Activated naive CD4-positive, alpha-beta T cell treated with anti-CD3 and anti-CD28 coated beads, Interleukin-2, amount 50 U/mL, for 24 hours (primary cell): ENCODE data around the gene VWA3B.
"Not testable (repeated sequence)": the region's sequence is repeated elsewhere in the genome, so short reads cannot be mapped to it uniquely, and the experiment has no call there.

Source experiments
- H3K27ac Mint-ChIP-seq: one replicate; pipeline ENCODE4 v1.8.0; 2021; ENCODE audit warnings: mild to moderate bottlenecking, mixed read lengths
- H3K27me3 Mint-ChIP-seq: one replicate; pipeline ENCODE4 v1.8.0; 2021; ENCODE audit warnings: mixed read lengths
- H3K36me3 Mint-ChIP-seq: one replicate; pipeline ENCODE4 v1.8.0; 2021; ENCODE audit warnings: mixed read lengths
- H3K4me1 Mint-ChIP-seq: one replicate; pipeline ENCODE4 v1.8.0; 2021; ENCODE audit warnings: mixed read lengths
- H3K4me3 Mint-ChIP-seq: one replicate; pipeline ENCODE4 v1.8.0; 2021; ENCODE audit warnings: mild to moderate bottlenecking, mixed read lengths
- H3K9me3 Mint-ChIP-seq: one replicate; pipeline ENCODE4 v1.8.0; 2021; ENCODE audit warnings: mixed read lengths

The VWA3B gene

GRCh38 chr2:98110741-98111140, 23.8 kb downstream of the VWA3B start:
- Mint-ChIP-seq H3K4me3 (no peak overlapping the region), H3K4me1 (no peaks in the 10 kb centered on the region), H3K36me3 (peaks cover 7% of the 10 kb centered on the region), H3K27ac (no peak overlapping the region), H3K9me3 (peaks cover 39% of the 10 kb centered on the region), H3K27me3 (peaks cover 34% of the 10 kb centered on the region)

- Mint-ChIP-seq H3K9me3 (peaks cover 34% of the 10 kb centered on the region), H3K27me3 (peaks cover 32% of the 10 kb centered on the region), H3K27ac (no peak overlapping the region), H3K4me1 (no peaks in the 10 kb centered on the region), H3K4me3 (no peak overlapping the region), H3K36me3 (peaks cover 7% of the 10 kb centered on the region)
Measured at GRCh38 chr2:98114643-98115330, 27.8 kb downstream of the VWA3B start.

GRCh38 chr2:98118161-98118560, 31.2 kb downstream of the VWA3B start:
- Mint-ChIP-seq H3K27ac (no peak overlapping the region), H3K4me1 (no peaks in the 10 kb centered on the region), H3K9me3 (peaks cover 8% of the 10 kb centered on the region)

GRCh38 chr2:98118852-98119251, 31.9 kb downstream of the VWA3B start:
- Mint-ChIP-seq H3K4me1 (no peaks in the 10 kb centered on the region), H3K27ac (no peak overlapping the region), H3K27me3 (peaks cover 9% of the 10 kb centered on the region), H3K9me3 (peaks cover 3% of the 10 kb centered on the region), H3K4me3 (no peak overlapping the region), H3K36me3 (no peaks in the 10 kb centered on the region)

More at GRCh38 chr2:98118161-98118560, 31.2 kb downstream of the VWA3B start:
- H3K27me3 Mint-ChIP-seq: peaks cover 14% of the 10 kb centered on the region
- H3K36me3 Mint-ChIP-seq: no peaks in the 10 kb centered on the region
- no peak overlapping the region for H3K4me3 Mint-ChIP-seq

- H3K9me3 Mint-ChIP-seq: no peaks in the 10 kb centered on the region
- H3K27me3 Mint-ChIP-seq: peaks cover 4% of the 10 kb centered on the region
- no peaks in the 10 kb centered on the region for H3K36me3 Mint-ChIP-seq
- H3K4me1 Mint-ChIP-seq: no peaks in the 10 kb centered on the region
- H3K27ac Mint-ChIP-seq: no peak overlapping the region
- no peak overlapping the region for H3K4me3 Mint-ChIP-seq
Measured at GRCh38 chr2:98121149-98121548, 34.2 kb downstream of the VWA3B start.

- no peaks in the 10 kb centered on the region for H3K27me3 Mint-ChIP-seq
- H3K36me3 Mint-ChIP-seq: no peaks in the 10 kb centered on the region
- H3K27ac Mint-ChIP-seq: no peak overlapping the region
- no peaks in the 10 kb centered on the region for H3K9me3 Mint-ChIP-seq
- no peaks in the 10 kb centered on the region for H3K4me1 Mint-ChIP-seq
- no peak overlapping the region for H3K4me3 Mint-ChIP-seq
Measured at GRCh38 chr2:98122524-98122923, 35.6 kb downstream of the VWA3B start.

GRCh38 chr2:98123286-98123685, 36.3 kb downstream of the VWA3B start:
- Mint-ChIP-seq H3K27me3 (no peaks in the 10 kb centered on the region), H3K36me3 (no peaks in the 10 kb centered on the region), H3K9me3 (no peaks in the 10 kb centered on the region), H3K27ac (no peak overlapping the region), H3K4me3 (no peak overlapping the region), H3K4me1 (no peaks in the 10 kb centered on the region)

GRCh38 chr2:98126061-98126460, 39.1 kb downstream of the VWA3B start:
- no peaks in the 10 kb centered on the region for H3K4me1 Mint-ChIP-seq
- H3K27me3 Mint-ChIP-seq: no peaks in the 10 kb centered on the region
- no peaks in the 10 kb centered on the region for H3K36me3 Mint-ChIP-seq
- no peaks in the 10 kb centered on the region for H3K9me3 Mint-ChIP-seq
- no peak overlapping the region for H3K27ac Mint-ChIP-seq
- no peak overlapping the region for H3K4me3 Mint-ChIP-seq

GRCh38 chr2:98127229-98127989, 40.4 kb downstream of the VWA3B start:
- H3K27ac Mint-ChIP-seq: no peak overlapping the region
- no peaks in the 10 kb centered on the region for H3K4me1 Mint-ChIP-seq
- no peaks in the 10 kb centered on the region for H3K36me3 Mint-ChIP-seq
- no peaks in the 10 kb centered on the region for H3K9me3 Mint-ChIP-seq
- no peak overlapping the region for H3K4me3 Mint-ChIP-seq
- no peaks in the 10 kb centered on the region for H3K27me3 Mint-ChIP-seq

GRCh38 chr2:98128556-98129109, 41.7 kb downstream of the VWA3B start:
- no peak overlapping the region for H3K4me3 Mint-ChIP-seq

GRCh38 chr2:98130073-98130472, 43.1 kb downstream of the VWA3B start:
- not testable (repeated sequence) for H3K36me3 Mint-ChIP-seq, H3K27me3 Mint-ChIP-seq, H3K9me3 Mint-ChIP-seq, H3K4me3 Mint-ChIP-seq, H3K27ac Mint-ChIP-seq
- peaks cover 16% of the 10 kb centered on the region for H3K4me1 Mint-ChIP-seq

More at GRCh38 chr2:98128556-98129109, 41.7 kb downstream of the VWA3B start:
- no peak overlapping the region for H3K27ac Mint-ChIP-seq
- peaks cover 3% of the 10 kb centered on the region for H3K4me1 Mint-ChIP-seq
- H3K36me3 Mint-ChIP-seq: no peaks in the 10 kb centered on the region
- no peaks in the 10 kb centered on the region for H3K9me3 Mint-ChIP-seq
- H3K27me3 Mint-ChIP-seq: no peaks in the 10 kb centered on the region

- Mint-ChIP-seq H3K27ac (no peak overlapping the region), H3K27me3 (peaks cover 2% of the 10 kb centered on the region), H3K9me3 (no peaks in the 10 kb centered on the region), H3K4me3 (no peak overlapping the region), H3K4me1 (peaks cover 16% of the 10 kb centered on the region), H3K36me3 (no peaks in the 10 kb centered on the region)
Measured at GRCh38 chr2:98134172-98135005, 47.4 kb downstream of the VWA3B start.

GRCh38 chr2:98137196-98137595, 50.2 kb downstream of the VWA3B start:
- no peak overlapping the region for H3K27ac Mint-ChIP-seq

GRCh38 chr2:98138978-98139377, 52.0 kb downstream of the VWA3B start:
- H3K36me3 Mint-ChIP-seq, H3K9me3 Mint-ChIP-seq, H3K4me3 Mint-ChIP-seq, H3K27me3 Mint-ChIP-seq, H3K27ac Mint-ChIP-seq, H3K4me1 Mint-ChIP-seq: not testable (repeated sequence)

More at GRCh38 chr2:98137196-98137595, 50.2 kb downstream of the VWA3B start:
- H3K9me3 Mint-ChIP-seq: no peaks in the 10 kb centered on the region
- H3K36me3 Mint-ChIP-seq: no peaks in the 10 kb centered on the region
- peaks cover 16% of the 10 kb centered on the region for H3K4me1 Mint-ChIP-seq
- H3K4me3 Mint-ChIP-seq: no peak overlapping the region
- peaks cover 5% of the 10 kb centered on the region for H3K27me3 Mint-ChIP-seq

- Mint-ChIP-seq H3K36me3 (no peaks in the 10 kb centered on the region), H3K9me3 (no peaks in the 10 kb centered on the region), H3K4me1 (no peaks in the 10 kb centered on the region), H3K27me3 (peaks cover 5% of the 10 kb centered on the region), H3K27ac (no peak overlapping the region), H3K4me3 (no peak overlapping the region)
Measured at GRCh38 chr2:98140210-98140609, 53.2 kb downstream of the VWA3B start.
